Measurements from ENCODE around the gene CRABP2.
A peak's percentile ranks its signal among the peaks of the same experiment; 100 is the strongest.

The CRABP2 gene

GRCh38 chr1:156705321-156705917 lies at the start of gene CRABP2:
TSS of gene CRABP2 (minus strand) at chr1:156705583. CDS start at chr1:156705446, 137 bp downstream.
- DNase-seq: no peak

- DNase-seq: no peak
Measured at GRCh38 chr1:156754219-156754618, 48.8 kb upstream of the CRABP2 start.

- no peak for DNase-seq
Measured at GRCh38 chr1:156752843-156753482, 47.6 kb upstream of the CRABP2 start.

GRCh38 chr1:156751757-156752481 lies 46.5 kb upstream of the CRABP2 start:
- DNase-seq: peak; percentile 96

GRCh38 chr1:156751451-156751756 lies 46.0 kb upstream of the CRABP2 start, which contains the start of gene HDGF:
TSS of gene HDGF (minus strand) at chr1:156751675. CDS start at chr1:156751429, 246 bp downstream.
- no peak for DNase-seq

GRCh38 chr1:156750711-156751450 lies 45.5 kb upstream of the CRABP2 start:
- peak; percentile 40 for DNase-seq

- DNase-seq: peak; percentile 62
Measured at GRCh38 chr1:156750191-156750672, 44.8 kb upstream of the CRABP2 start.

GRCh38 chr1:156749419-156750118 lies 44.2 kb upstream of the CRABP2 start:
- peak; percentile 41 for DNase-seq

GRCh38 chr1:156748670-156749418 lies 43.5 kb upstream of the CRABP2 start:
- peak; percentile 72 for DNase-seq

- peak; percentile 45 for DNase-seq
Measured at GRCh38 chr1:156747742-156748669, 42.6 kb upstream of the CRABP2 start.

- peak; percentile 94 for DNase-seq
Measured at GRCh38 chr1:156746728-156747631, 41.6 kb upstream of the CRABP2 start.

- no peak for DNase-seq
Measured at GRCh38 chr1:156746406-156746727, 41.0 kb upstream of the CRABP2 start.

- DNase-seq: no peak
Measured at GRCh38 chr1:156745881-156746280, 40.5 kb upstream of the CRABP2 start.

- no peak for DNase-seq
Measured at GRCh38 chr1:156744786-156745419, 39.5 kb upstream of the CRABP2 start.

- DNase-seq: no peak
Measured at GRCh38 chr1:156744344-156744743, 39.0 kb upstream of the CRABP2 start.

- DNase-seq: no peak
Measured at GRCh38 chr1:156743367-156744302, 38.3 kb upstream of the CRABP2 start.

GRCh38 chr1:156742801-156743200 lies 37.4 kb upstream of the CRABP2 start:
- DNase-seq: no peak

GRCh38 chr1:156742017-156742416 lies 36.6 kb upstream of the CRABP2 start:
- no peak for DNase-seq
